Dermis microvascular lymphatic vessel endothelial cell (primary cell): ENCODE measurements around the gene PARG. TPM values are rescaled to one million over a fixed set of nuclear protein-coding genes. Genes with fewer than 3 reads are reported as not detected.
A peak's percentile ranks its signal among the peaks of the same experiment; 100 is the strongest.
"Not testable (repeated sequence)": the region's sequence is repeated elsewhere in the genome, so short reads cannot be mapped to it uniquely, and the experiment has no call there.

Experiments used
- DNase-seq, 2 donors: peaks; one replicate each; pipeline versions ENCODE4 v3.0.0 to v3.0.0-alpha.2; 2010; ENCODE audit warnings: low read depth in 2 of 2
- total RNA-seq: library from RNA; depleted of rRNA; stranded (reverse); fragments of >200 nt; gene quantifications from 2 replicates; pipeline ENCODE4 v1.2.1, GENCODE V29; 2014

PARG gene
- total RNA-seq, 1 donor from 2014 or later: 19.4 TPM

- DNase-seq: not testable (repeated sequence)
Observed at GRCh38 chr10:49903829-49904228, 38.0 kb downstream of the PARG start.

DNA sequence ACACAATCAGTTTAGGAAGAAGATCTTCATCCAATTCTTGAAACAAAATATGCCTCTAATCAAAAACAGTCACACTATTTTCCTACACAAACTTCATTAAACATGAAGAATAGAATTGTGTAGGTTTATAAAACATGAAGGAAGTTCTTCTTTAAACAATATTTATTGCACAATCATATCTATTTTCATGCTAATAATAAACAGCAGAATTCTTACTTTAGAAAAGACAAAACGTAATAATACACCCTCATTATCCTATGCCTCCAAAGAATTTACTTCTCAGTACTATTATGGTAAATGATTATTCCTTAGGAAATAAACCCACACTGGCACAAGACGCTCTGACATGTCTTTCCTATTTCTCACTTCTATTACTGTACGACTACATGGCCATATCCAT lies 41.4 kb downstream of the PARG start:
- DNase-seq: not testable (repeated sequence)

GRCh38 chr10:49899999-49900398 lies 41.8 kb downstream of the PARG start:
- DNase-seq: not testable (repeated sequence)

- DNase-seq: not testable (repeated sequence)
Observed at GRCh38 chr10:49890025-49890424, 51.8 kb downstream of the PARG start.

DNA sequence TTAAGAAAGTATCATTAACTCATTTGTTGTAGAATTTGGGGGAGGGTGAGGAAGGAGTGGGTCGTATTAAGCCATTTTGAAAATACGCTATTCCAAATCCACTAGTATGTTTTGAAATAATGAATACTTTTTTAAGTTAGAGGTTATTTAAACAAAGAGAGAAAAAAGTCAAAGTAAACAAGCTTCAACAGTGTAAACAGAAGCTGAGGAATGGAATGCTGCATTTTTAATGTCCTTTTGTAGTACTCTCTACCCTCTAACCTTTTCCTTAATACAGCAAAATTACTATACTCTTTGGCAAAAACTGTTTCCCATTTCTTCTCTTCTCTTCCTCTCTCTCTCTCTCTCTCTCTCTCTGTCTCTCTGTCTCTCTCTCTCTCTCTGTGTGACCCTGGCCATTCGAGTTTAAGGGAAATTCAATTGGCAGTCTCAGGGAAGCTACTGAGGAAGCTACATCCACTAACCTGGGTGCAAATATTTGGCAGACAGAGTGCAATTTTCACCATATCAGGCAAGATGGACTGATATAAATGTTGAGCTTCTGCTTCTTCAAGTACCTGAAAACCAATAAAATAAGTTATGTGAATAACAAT lies 57.0 kb downstream of the PARG start:
- not testable (repeated sequence) for DNase-seq

DNA sequence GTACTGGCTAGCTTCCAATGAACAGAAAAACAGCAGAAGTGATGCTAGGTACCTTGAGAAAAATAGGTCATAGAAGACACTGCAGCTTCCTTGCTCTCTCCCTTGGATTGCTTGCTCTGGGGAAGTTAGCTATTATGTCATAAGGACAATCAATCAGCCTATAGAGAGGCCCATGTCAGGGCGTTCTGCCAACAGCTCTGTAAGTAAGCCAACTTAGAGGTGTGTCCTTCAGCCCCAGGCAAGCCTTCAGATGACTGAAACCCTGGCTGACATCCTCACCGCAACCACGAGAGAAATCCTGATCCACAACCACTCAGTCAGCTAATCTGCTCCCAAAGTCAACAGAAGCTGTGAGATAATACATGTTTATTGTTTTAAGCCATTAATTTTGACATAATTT lies 58.0 kb downstream of the PARG start:
- DNase-seq: not testable (repeated sequence)

DNA sequence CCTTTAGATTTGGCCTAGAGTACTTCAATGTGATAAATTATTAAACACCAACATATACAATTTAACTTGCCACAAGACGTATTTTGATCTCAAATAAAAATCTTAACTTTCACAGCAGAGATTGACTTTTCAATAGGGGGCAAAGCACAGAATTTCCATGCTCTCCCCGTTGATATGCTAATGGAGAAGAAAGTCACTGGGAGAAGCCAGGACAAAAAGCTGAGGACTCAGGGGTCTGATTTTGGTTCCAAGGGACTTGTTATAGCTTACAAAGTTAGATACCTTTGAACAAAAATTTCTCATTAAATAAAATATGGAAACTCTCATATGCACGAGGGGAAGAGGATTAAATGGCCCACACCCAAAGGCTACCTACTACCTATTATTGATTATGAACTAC lies 59.5 kb downstream of the PARG start:
- not testable (repeated sequence) for DNase-seq

- DNase-seq: not testable (repeated sequence)
Observed at GRCh38 chr10:49872740-49873139, 69.1 kb downstream of the PARG start.

GRCh38 chr10:49871462-49871861 lies 70.4 kb downstream of the PARG start:
- DNase-seq: not testable (repeated sequence)

GRCh38 chr10:49859933-49860332 lies 81.9 kb downstream of the PARG start:
- not testable (repeated sequence) for DNase-seq

GRCh38 chr10:49858697-49859382 lies 83.0 kb downstream of the PARG start:
- not testable (repeated sequence) for DNase-seq

- not testable (repeated sequence) for DNase-seq
Observed at GRCh38 chr10:49849520-49849919, 92.3 kb downstream of the PARG start.

- DNase-seq: peak in 1 of 2 donors; percentile 2
Observed at GRCh38 chr10:49844775-49845595, 96.8 kb downstream of the PARG start.

GRCh38 chr10:49842333-49842628 lies 99.5 kb downstream of the PARG start:
- DNase-seq: not testable (repeated sequence)

DNA sequence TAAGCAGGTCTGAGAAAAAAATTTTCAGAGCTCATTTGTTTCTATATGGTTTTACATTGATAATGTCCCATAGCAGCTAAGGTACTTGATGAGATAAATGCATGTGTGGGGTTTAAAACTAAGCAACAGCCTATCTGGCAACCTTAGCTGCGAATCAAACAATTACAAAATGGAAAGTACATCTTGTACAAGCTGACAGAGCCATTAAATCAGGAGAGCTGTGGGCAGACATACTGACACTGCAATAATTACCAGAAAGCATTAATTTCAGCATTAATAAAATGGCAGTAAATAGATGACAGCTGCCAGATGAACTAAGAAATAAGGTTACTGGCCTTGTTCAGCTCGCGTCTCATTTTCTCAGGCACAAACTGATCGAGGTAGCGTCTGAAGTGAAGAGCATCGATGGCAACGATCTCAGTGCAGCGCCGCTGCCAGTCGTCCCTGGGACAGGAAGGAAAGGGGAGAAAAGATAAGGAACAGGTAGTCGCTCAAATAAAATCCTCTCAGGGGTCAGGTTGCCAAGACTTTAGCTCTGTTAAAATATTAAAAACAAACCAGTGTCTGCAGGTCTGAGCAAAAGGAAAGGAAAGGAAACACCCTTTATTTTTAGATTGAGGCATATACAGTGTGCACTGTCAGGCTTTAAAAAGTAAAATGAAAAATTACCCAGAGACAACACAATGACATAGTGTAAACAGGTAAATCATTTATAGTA lies 100.1 kb downstream of the PARG start:
- peak; percentile 22 to 30 for DNase-seq

DNA sequence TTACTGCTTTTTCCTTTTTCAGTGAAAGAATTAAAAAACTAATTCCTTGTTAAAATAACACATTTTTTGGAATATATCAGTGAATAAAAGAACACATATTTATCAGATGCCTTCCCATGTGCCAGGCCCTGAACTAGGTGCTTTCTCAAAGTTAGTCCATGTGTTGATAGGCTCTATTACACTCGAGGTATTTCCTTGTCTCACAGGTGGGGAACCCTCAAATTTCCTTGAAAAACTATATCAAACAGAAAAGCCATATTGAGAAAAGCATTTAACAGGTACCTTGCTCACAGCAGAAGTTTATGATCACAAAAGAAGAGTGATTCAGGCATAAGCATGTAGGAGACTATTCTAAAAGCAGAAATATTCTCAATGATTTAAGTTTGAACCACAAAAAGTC lies 104.1 kb downstream of the PARG start:
- no peak for DNase-seq

DNA sequence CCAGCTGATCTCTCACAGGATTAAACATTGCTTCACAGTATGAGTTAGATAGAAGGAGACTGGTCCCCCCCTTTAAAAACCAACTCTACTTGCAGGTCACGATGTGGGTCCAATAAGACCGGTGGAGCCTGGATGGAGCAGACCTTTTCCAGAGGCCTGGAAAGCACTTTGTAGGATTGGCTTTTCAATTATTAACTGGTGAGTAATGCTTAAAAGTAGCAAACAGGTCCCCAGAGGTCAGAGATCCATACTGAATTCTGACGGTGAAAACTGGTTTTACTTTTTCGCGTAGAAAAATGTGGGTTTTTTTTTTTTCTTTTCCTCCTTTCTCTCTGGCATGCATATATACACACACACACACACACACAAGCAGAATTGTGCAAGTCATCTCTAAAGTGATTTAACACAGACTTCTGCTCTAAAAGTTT lies 104.8 kb downstream of the PARG start:
- DNase-seq: no peak

GRCh38 chr10:49834976-49835375 lies 106.9 kb downstream of the PARG start:
- no peak for DNase-seq

DNA sequence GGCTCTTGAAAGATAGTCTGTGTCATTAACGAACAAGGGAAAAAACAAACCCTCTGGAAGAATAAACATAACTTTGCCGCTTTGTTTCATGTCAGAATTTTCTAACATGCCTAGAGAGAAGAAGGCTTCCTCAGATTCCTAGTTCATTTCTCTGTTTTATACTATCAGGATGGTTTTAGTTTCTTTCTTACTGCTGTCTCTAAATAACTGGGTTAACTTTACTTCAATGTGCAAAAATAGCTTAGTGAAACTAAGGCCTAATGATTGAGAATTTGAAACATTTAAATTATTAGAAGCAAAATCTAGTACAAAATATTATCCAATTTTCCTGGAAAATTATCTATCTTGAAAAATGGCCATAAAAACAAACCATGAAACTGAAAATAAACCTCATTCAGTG lies 107.6 kb downstream of the PARG start:
- no peak for DNase-seq

- DNase-seq: no peak
Observed at GRCh38 chr10:49833168-49833567, 108.7 kb downstream of the PARG start.

DNA sequence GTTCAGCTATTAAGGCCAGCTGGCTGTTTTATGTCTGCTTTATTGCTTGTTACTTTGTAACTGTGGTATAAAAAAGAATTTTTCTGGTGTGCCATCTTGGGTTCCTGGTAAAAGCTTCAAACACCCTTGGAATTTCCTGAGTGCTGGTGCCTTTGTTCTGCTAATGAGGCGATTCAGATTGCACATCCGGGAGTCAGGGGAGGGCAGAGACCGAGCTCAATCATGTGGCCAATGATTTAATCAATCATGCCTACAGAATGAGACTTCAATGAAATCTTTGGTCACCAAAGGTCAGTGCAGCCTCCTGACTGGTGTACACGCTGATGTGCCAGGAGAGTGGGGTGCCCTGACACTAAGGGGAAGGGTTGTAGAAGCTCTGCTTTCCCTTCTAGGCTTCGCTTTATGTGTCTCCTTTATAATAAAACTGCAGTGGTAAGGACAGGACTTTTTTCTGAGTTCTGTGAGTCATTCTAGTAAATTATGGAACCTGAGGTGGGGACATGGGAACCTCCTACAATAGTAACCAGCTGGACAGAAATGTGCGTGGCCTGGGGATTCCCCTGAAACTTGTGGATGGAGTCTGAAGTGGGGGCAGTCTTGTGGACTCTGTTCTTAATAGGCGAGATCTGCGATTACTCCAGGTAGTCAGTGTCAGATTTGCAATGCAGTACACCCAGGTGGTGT lies 110.3 kb downstream of the PARG start:
- DNase-seq: peak in 1 of 2 donors; percentile 80
